HuH-7.5 (cell line): ENCODE results near the gene PIGR.

Experiments
- DNase-seq: peaks from one replicate; pipeline ENCODE4 v3.0.0; 2011; ENCODE audit warnings: low spot score

PIGR gene

DNA sequence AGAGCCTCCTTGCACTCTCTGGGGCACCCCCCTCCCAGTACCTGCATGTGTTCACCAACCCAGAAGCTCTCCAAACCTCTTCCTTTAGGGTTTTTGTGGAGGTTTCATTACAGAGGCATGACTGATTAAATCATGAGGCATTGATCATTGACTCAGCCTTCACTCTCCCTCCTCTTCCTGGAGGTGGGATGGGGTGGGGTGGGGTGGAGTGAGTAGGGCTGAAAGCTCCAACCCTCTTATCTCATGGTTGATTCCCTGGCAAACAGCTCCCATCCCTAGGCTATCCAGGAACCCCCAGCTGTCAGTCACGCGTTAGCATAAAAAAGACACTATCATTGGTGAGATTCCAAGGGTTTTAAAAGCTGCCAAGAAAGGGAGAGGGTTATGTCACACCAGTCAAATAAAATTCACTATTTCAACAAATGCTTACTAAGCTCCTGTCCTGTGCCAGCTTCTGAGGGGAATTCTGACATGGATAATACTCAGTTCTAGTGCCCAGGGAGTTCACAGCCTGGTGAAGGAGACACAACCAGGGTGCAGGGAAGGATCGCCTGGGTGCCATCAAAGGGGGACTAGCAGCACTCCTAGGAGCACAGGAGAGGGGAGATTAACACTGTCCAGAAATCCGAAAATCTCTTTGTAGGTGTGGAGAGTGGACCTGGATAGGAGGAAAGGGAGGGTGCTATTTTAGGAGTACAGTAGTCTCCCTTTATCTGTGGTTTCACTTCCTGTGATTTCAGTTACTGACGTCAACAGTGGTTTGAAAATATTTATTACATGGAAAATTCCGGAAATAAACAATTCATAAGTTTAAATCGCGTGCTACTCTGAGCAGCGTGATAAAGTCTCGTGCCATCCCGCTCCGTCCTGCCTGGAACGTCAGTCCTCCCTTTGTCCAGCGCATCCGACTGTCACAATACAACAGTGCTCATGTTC is 55.9 kb downstream of the PIGR start:
- DNase-seq, result no peak

DNA sequence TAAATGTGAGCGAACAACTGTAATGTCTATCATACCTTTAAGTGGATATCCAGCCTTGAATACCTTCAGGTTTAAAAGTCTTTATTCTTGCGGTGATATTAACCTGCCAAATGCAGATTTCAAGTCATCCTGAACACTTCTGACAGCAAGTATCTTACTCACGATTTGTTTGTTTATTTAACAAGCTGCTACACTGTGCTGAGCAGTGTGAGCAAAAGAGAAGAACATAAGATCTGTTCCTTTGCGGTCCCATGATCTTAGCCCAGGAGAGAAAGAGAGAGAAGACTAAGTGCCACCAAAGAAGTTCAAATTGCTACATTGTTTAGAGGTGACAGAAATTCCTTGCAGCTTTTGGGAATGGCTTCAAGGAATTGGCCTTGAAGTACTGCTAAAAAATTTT is 58.6 kb downstream of the PIGR start:
- DNase-seq, result no peak

DNA sequence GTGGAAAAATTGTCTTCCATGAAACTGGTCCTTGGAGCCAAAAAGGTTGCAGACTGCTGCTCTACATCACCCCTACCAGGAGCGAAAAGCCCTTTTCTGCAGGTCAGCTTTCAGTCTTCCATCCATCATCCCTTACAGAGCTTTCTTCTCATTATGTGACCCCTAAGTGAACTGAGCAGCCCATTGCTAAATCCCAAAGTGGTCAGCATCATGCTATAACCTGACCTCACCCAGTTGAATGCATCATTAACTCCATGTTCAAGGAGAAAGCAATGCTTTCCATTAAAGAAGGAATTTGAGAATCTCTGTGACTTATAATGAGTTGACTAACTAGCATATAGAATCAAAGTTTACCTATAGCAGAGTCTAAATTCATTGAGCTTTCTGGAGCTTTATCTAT is 59.4 kb downstream of the PIGR start:
- no peak for DNase-seq

- DNase-seq, result no peak
These were observed 60.8 kb downstream of the PIGR start for GRCh38 chr1:206885341-206886060.

- no peak for DNase-seq
These were observed 62.4 kb downstream of the PIGR start for GRCh38 chr1:206883876-206884275.

DNA sequence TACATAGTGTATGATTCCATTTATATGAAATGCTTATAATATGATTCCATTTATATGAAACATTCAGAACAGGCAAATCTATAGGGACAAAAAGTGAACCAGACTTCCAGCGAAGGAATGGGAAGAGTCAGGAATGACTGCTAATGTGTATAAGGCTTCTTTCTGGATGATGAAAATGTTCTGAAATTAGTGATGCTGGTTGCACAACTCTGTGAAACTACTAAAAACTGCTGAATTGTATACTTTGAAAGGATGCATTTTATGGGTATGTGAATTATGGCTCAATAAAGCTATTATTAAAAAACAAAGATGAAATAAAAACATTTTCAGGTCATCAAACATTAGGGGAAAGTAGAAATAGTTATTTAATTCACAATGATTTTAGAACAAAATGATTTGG is 63.1 kb downstream of the PIGR start:
- DNase-seq, result no peak

- DNase-seq, result no peak
These were observed 63.7 kb downstream of the PIGR start for GRCh38 chr1:206882555-206882954.

DNA sequence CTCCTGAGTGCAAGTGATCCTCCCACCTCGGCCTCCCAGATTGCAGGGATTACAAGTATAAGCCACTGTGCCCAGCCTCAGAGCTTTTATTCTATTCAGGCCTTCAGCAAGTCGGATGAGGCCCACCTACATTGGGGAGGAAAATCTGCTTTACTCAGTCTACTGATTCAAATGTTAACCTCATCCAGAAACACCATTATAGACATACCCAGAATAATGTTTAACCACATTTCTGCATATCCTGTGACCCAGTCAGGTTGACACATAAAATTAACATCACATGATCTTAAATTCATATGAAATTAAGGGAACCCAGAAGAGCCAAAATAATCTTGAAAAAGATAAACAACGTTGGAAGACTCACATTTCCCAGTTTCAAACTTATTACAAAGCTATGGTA is 66.0 kb downstream of the PIGR start:
- no peak for DNase-seq
